ENCODE measurements around the gene CYP19A1.

- TF ChIP-seq, protein P1, sequence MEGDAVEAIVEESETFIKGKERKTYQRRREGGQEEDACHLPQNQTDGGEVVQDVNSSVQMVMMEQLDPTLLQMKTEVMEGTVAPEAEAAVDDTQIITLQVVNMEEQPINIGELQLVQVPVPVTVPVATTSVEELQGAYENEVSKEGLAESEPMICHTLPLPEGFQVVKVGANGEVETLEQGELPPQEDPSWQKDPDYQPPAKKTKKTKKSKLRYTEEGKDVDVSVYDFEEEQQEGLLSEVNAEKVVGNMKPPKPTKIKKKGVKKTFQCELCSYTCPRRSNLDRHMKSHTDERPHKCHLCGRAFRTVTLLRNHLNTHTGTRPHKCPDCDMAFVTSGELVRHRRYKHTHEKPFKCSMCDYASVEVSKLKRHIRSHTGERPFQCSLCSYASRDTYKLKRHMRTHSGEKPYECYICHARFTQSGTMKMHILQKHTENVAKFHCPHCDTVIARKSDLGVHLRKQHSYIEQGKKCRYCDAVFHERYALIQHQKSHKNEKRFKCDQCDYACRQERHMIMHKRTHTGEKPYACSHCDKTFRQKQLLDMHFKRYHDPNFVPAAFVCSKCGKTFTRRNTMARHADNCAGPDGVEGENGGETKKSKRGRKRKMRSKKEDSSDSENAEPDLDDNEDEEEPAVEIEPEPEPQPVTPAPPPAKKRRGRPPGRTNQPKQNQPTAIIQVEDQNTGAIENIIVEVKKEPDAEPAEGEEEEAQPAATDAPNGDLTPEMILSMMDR (tag by site-specific recombination; IDR thresholded peaks at IDR 0.05), result no peak
- TF ChIP-seq ZFP3 (tag by site-specific recombination; IDR thresholded peaks at IDR 0.05; ENCODE audit: low read depth) (no peak), SCRT1 (tag by site-specific recombination; IDR thresholded peaks at IDR 0.05; ENCODE audit: borderline replicate concordance) (no peak), ZNF202 (tag by site-specific recombination; IDR thresholded peaks at IDR 0.05; ENCODE audit: borderline replicate concordance) (no peak), FEZF1 (tag by site-specific recombination; IDR thresholded peaks at IDR 0.05) (no peak)
- TF ChIP-seq, protein P2, sequence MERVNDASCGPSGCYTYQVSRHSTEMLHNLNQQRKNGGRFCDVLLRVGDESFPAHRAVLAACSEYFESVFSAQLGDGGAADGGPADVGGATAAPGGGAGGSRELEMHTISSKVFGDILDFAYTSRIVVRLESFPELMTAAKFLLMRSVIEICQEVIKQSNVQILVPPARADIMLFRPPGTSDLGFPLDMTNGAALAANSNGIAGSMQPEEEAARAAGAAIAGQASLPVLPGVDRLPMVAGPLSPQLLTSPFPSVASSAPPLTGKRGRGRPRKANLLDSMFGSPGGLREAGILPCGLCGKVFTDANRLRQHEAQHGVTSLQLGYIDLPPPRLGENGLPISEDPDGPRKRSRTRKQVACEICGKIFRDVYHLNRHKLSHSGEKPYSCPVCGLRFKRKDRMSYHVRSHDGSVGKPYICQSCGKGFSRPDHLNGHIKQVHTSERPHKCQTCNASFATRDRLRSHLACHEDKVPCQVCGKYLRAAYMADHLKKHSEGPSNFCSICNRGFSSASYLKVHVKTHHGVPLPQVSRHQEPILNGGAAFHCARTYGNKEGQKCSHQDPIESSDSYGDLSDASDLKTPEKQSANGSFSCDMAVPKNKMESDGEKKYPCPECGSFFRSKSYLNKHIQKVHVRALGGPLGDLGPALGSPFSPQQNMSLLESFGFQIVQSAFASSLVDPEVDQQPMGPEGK (tag by site-specific recombination; IDR thresholded peaks at IDR 0.05), result no peak
- TF ChIP-seq, protein P3, sequence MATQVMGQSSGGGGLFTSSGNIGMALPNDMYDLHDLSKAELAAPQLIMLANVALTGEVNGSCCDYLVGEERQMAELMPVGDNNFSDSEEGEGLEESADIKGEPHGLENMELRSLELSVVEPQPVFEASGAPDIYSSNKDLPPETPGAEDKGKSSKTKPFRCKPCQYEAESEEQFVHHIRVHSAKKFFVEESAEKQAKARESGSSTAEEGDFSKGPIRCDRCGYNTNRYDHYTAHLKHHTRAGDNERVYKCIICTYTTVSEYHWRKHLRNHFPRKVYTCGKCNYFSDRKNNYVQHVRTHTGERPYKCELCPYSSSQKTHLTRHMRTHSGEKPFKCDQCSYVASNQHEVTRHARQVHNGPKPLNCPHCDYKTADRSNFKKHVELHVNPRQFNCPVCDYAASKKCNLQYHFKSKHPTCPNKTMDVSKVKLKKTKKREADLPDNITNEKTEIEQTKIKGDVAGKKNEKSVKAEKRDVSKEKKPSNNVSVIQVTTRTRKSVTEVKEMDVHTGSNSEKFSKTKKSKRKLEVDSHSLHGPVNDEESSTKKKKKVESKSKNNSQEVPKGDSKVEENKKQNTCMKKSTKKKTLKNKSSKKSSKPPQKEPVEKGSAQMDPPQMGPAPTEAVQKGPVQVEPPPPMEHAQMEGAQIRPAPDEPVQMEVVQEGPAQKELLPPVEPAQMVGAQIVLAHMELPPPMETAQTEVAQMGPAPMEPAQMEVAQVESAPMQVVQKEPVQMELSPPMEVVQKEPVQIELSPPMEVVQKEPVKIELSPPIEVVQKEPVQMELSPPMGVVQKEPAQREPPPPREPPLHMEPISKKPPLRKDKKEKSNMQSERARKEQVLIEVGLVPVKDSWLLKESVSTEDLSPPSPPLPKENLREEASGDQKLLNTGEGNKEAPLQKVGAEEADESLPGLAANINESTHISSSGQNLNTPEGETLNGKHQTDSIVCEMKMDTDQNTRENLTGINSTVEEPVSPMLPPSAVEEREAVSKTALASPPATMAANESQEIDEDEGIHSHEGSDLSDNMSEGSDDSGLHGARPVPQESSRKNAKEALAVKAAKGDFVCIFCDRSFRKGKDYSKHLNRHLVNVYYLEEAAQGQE (tag by site-specific recombination; IDR thresholded peaks at IDR 0.05), result no peak
- TF ChIP-seq, protein P4, sequence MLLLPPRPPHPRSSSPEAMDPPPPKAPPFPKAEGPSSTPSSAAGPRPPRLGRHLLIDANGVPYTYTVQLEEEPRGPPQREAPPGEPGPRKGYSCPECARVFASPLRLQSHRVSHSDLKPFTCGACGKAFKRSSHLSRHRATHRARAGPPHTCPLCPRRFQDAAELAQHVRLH (tag by site-specific recombination; IDR thresholded peaks at IDR 0.05), result no peak
These were observed 23.7 kb downstream of the CYP19A1 start for GRCh38 chr15:51314391-51315337.
